GM19328 (cell line): ENCODE results near the gene TMEM213.

Source experiments
- ATAC-seq: cut with Tn5 transposase; IDR thresholded peaks from one replicate; pipeline ENCODE4 v1.9.1; 2021; ENCODE audit warnings: mild to moderate bottlenecking, moderate library complexity; ENCODE audit not compliant: unreplicated experiment

The TMEM213 gene

DNA sequence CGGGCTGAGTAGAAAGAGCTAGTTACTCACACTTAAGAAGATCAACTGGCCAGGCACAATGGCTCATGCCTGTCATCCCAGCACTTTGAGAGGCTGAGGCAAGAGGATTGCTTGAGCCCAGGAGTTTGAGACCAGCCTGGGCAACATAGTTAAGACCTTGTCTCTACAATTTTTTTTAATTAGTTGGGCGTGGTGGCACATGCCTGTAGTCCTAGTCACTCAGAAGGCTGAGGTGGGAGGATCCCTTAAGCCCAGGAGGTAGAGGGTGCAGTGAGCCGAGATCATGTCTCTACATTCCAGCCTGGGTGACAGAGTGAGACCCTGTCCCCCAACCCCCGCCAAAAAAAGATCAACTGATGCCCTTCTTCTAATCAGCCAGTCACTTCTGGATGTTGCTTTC lies 74.8 kb downstream of the TMEM213 start:
- no peak for ATAC-seq

DNA sequence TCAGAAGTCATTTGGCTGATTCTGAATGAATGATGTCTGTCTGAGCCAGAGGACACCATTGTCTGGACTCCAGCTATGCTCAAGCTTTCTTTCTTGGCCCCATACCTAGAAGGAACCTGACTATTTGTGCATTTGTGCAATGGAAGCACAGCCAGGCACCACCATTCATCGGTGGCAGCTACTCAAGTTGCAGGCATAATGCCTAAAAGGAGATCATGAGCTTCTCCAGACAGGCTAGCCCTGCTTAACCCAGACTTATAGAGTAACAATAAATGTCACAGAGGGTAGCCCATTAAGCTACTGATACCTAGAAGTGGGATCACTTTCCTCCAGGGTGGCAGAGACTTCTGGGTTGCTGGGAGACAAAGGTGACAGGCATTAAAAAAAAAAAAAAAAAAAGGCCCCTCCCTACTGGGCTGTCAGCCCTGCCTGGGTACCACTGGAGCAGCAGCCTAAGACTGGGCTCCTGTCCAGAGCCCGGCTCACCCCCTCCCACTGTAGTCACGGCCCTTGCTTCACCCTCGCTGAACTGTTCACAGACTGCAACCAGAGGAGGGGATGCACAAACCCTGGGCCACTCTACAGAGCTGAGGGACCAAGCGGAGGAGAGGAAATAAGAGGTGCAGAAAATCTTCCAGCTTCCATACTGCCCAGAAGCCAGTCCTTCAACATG lies 75.6 kb downstream of the TMEM213 start:
- no peak for ATAC-seq

DNA sequence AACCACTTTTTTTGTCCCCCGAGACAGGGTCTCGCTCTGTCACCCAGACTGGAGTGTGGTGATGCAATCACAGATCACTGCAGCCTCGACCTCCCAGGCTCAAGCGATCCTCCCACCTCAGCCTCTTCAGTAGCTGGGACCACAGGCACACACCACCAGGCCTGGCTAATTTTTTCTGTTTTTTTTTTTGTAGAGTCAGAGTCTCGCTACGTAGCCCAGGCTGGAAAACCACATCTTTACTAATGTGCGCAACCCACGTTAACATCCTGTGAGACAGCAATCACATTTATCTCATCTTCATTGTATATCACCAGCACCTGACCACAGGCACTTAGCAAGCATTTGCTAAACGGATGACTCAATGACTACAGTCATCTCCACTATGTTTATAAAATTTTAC lies 78.0 kb downstream of the TMEM213 start:
- no peak for ATAC-seq

DNA sequence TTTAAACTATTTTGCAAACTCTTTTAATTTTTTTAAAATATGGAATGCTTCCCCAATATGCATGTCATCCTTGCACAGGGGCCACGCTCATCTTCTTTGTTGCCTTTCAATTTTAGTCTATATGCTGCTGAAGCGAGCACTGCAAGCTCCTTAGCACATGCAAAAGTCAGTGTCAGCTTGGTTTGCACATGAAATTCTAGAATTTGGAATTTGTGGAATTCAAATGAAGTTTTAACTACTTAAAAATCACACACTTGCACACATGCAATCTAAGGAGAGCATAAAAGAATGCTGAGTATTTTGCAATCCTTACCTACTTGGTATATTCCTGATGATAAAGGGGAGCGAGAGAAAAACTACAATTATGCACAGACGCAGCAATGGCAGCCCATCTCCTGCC lies 78.5 kb downstream of the TMEM213 start:
- ATAC-seq = no peak

DNA sequence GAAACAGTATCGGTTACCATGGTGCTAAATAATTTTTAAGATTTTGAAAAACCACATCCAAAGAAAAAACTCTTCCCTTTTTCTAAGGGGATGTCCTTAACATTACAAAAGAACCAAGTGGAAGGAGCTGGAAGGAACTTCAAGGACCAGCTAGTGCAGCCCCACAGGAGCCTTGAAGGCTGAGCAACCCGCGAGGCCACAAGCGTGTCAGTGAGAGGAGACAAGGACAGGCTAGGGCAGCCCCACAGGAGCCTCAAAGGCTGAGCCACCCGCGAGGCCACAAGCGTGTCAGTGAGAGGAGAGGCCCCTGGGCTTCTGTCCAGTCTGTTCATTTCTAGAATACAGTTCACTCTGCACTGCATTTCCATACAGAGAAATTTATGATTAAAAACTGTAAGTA lies 80.3 kb downstream of the TMEM213 start:
- no peak for ATAC-seq

DNA sequence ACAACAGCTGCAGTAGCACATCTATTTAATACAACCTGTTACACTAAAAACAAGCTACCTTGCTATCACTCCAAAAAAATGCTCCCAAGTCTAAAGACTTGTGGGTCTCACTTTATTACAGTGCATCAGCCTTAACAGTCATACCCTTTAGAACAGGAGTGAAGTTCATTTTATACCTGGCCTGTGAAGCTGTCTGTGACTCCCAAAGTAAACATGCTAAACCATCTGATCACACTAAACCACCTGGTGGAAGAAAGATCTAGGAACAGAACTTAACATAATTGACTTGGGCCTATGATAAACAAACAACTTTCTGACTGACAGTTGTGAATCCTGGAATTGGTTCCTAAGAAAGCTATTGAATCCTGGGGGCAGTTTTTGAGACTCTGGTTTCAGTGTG lies 81.1 kb downstream of the TMEM213 start:
- no peak for ATAC-seq

DNA sequence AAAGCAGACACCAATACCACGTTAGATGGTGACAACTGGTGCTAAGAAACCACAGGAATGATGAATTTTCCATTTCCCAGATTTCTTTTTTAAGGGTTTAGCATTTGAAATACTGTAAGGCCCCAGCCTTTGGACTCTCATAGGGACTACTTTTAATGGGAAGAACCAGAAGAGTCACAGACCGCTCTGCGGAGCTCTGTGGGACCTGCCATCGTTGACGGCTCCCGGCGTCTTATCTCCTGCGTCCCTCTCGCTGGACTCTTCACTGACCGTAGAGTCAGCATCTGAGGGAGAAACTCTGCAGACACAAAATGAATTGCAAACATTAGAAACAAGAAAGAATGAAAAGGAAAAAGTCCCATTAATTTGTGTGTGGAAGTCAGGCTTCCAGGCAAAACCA lies 81.6 kb downstream of the TMEM213 start:
- ATAC-seq = no peak

DNA sequence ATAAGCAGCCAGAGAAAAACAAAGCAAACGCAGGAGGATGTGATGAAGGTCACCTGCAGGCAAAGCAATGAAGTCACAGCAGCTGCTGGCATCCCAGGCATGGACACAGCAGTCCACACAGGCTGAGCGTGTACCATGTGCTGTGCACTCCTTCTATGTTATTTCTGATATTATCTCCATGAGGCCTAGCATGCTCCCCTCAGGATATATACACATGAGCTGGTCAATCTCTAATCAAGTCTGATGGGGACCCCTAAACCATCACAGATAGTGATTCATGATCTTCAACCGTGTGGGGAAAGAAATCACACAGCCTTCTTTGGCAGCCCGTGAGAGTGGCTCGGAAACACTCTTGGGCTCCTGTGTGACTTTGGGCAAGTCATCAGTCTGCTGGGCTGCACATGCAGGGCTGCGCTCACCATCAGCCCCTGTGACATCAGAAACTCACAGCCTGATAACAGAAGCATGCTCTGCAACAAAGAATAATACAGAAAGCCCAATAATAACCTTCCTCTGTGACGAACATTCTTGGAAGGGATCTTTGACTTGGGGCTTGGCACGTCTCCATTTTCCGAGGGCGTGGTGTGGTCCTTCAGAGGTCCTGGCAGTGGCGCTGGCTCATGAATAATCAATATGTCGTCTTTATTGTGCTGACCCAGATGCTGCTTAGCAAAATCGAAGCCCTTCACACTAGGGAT lies 83.2 kb downstream of the TMEM213 start:
- no peak for ATAC-seq

DNA sequence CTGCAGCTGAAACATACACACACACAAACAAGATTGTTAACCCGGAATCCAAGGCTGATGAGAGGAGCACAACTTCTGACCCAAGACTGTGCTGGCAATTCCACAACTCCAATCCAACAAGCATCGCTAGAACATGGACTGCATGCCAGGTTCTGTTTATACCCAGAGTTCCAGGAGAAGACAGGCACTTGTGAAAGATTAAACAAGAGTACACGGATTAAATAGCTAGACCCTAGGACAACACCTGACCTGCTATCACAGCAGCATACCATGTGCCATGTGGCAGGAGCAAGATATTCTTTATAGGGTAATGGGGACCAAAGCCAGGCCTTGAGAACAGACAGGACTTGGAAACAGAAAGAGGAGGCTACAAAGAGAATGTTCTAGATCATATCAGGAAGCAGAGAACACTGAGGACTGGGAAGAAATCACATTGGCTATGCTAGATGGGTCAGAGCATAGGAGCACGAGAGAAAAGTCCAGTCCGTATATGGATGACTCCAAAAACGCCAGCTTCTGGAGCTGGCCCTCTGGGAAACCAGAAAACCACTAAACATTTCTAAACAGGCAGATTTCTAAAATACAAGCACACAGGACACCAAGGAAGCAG lies 83.9 kb downstream of the TMEM213 start:
- ATAC-seq = no peak

DNA sequence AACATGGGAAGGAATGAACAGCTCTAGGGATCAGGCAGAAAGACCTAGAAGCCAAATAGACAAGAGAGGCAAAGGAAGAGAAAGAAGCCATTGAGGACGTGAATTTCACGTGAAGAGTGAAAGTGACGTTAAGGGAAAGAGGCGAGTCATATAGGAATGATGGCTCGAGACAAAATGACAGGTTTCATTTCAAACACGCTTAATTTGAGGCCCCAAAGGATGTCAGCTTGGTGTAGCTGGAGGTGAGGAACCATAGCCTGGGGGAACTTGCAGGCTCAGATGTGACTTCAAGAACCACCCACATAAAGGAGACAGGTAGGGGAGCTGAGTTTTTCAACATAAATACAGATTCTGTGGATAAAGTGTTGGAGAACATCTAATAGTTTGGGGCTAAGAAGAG lies 84.5 kb downstream of the TMEM213 start:
- ATAC-seq = no peak

DNA sequence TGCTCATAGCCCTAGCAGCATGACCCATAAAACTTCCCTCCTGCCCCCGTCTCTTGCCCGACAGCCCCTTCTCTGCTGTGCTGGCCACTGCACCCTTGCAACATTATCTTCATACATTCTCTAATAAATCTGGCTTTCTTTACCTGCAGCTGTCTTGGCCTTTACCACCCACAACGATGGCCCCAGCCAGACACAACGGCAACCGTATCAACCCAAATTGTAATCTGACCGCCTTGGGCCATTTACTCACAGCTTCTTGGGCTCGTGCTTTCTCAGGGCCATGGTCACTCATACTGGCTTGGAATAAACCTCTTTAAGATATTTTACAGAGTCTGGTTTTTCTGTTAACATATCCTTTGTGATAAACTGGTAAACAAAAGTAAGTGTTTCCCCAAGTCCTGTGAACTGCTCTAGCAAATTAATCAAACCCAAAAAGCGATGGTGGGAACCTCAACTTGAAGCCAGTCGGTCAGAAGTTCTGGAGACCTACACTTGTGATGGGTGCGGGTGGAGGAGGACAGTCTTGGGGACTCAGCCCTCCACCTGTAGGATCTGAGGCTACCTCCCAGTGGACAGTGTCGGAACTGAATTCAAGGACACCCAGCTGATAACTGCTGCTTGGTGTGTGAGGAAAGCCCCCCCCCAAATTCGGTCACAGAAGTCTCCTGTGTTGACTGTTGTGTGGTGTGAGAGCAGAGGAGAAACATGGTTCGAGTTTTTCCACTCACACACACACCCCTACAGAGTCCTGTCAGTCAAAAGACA lies 87.8 kb downstream of the TMEM213 start:
- no peak for ATAC-seq

DNA sequence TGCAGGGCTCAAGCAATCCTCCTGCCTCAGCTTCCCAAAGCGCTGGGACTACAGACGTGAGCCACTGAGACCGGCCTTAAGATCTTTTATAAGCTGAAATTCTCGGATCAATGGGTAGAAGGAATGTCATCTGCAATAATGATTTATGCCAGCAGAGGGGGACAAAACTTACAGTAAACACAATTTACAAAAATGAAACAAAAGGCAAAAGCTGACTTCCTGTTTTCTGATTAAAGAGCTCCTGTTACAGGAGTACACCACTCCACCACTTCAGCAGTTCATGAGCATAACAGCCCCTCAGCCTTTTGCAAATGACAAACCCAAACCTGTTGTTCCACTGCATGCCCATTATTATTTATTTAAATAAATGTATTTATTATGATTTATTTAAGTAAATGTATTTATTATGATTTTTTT lies 88.7 kb downstream of the TMEM213 start:
- peak; percentile 89 for ATAC-seq

DNA sequence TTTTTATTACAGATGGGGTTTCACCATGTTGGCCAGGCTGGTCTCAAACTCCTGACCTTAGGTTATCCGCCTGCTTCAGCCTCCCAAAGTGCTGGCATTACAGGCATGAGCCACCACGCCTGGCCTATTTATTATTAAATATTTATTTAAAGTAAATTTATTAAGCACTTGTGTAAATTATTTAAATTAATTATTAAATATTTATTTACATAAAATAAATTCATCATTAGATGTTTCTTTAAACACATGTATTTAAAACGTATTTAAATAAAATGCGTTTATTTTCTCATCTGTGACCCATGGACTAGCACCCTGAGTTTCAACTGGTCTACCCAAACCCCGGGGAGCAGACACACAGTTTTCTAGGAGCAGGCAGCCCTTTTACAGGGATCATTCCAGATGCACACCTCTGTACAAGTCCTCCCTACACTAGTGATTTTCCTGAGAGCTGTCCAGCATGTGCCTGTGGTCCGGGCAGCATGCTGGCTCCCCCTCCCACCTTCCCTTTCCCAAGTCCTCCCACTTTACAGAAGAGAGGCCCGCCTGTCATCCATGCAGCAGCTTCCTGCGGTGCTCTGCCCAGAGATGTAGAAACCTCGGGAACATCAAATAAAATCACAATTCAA lies 89.4 kb downstream of the TMEM213 start:
- ATAC-seq = no peak
